ENCODE measurements around the gene SPATA3. TPM values are rescaled to one million over a fixed set of nuclear protein-coding genes. Genes with fewer than 3 reads are reported as not detected.

Gene SPATA3
- total and polyA plus RNA-seq, 2 of the 13 experiments (the other 11 are each of a cell fraction or from before 2014, with no cell fraction given) = not detected

- Histone ChIP-seq H4K20me1 (ENCODE audit: insufficient read depth, low read length) (no peaks in the 10 kb centered on the region), H3K4me3 (replicated peaks in 1 of 3; ENCODE audit: insufficient read depth in 1 of 3, low read depth in 2 of 3, low read length in 3 of 3) (no peak overlapping the region), H3K79me2 (ENCODE audit: insufficient read depth, low read length) (no peaks in the 10 kb centered on the region), H3K9me3 (ENCODE audit: low read length) (no peaks in the 10 kb centered on the region), H2AFZ (ENCODE audit: low read length) (no peak overlapping the region), H3K4me2 (ENCODE audit: low read depth, low read length) (no peak overlapping the region), H3K9ac (ENCODE audit: insufficient read depth, low read depth, low read length) (no peak overlapping the region), H3K4me1 (ENCODE audit: insufficient read depth, low read length) (peaks cover 72% of the 10 kb centered on the region), H3K36me3 (replicated peaks in 1 of 2; ENCODE audit: control insufficient read depth in 1 of 2, insufficient read depth in 2 of 2, low read length in 2 of 2) (no peaks in the 10 kb centered on the region), H3K27me3 (ENCODE audit: control insufficient read depth in 1 of 2, insufficient read depth in 2 of 2, low read length in 2 of 2) (no peaks in the 10 kb centered on the region), H3K27ac (ENCODE audit: extremely low read length, insufficient read depth, low read length) (no peak overlapping the region)
- CTCF ChIA-PET (ENCODE audit: low intra/inter-chr PET ratio, low total read pairs) = no interaction called here
- WGBS (ENCODE audit: low lambda C conversion rate) = 80% methylated on average over 3 of the region's 3 CpGs
- no TSS peak for BruUV-seq (replicated peaks)
- DNase-seq (ENCODE audit: low spot score) = no peak
- no peak for FAIRE-seq
- intact Hi-C loops (cut with micrococcal nuclease; ENCODE audit: unreplicated experiment) = no loop called here
- TF ChIP-seq ZNF572 (CRISPR knock-in tag; IDR thresholded peaks at IDR 0.05) (no peak), ZBTB10 (CRISPR knock-in tag; IDR thresholded peaks at IDR 0.05; ENCODE audit: borderline replicate concordance) (no peak), FLYWCH1 (CRISPR knock-in tag; IDR thresholded peaks at IDR 0.05) (no peak), ETS1 (CRISPR knock-in tag; IDR thresholded peaks at IDR 0.05) (no peak), ZNF704 (CRISPR knock-in tag; IDR thresholded peaks at IDR 0.05; ENCODE audit: borderline replicate concordance) (no peak), NFYB (CRISPR knock-in tag; IDR thresholded peaks at IDR 0.05) (no peak), AHR (CRISPR knock-in tag; IDR thresholded peaks at IDR 0.05) (no peak), SRSF9 (IDR thresholded peaks at IDR 0.05; ENCODE audit: borderline replicate concordance, insufficient read depth, low read depth, low read length, poor library complexity, severe bottlenecking) (no peak), ASH2L (IDR thresholded peaks at IDR 0.05; ENCODE audit: insufficient read length, low read depth, low read length) (no peak), FIP1L1 (IDR thresholded peaks at IDR 0.05; ENCODE audit: borderline replicate concordance, insufficient read depth, low read depth, low read length) (no peak), TCF7L2 (IDR thresholded peaks at IDR 0.05; ENCODE audit: low read depth, low read length) (no peak), GTF3A (CRISPR knock-in tag; conservative IDR thresholded peaks at IDR 0.05) (no peak), ZNF605 (CRISPR knock-in tag; IDR thresholded peaks at IDR 0.05) (no peak), MEIS1 (CRISPR knock-in tag; IDR thresholded peaks at IDR 0.05; ENCODE audit: borderline replicate concordance) (no peak), ZFP41 (CRISPR knock-in tag; IDR thresholded peaks at IDR 0.05; ENCODE audit: borderline replicate concordance) (no peak), ZNF709 (CRISPR knock-in tag; IDR thresholded peaks at IDR 0.05) (no peak), CBX5 (CRISPR knock-in tag; IDR thresholded peaks at IDR 0.05; ENCODE audit: borderline replicate concordance) (no peak), KLF11 (CRISPR knock-in tag; IDR thresholded peaks at IDR 0.05) (no peak), TP53 (CRISPR knock-in tag; conservative IDR thresholded peaks at IDR 0.05) (no peak)
- POLR2A ChIA-PET = interaction anchor here (5.1 kb wide), 1 partner anchor 21 kb away, joined by 66 read pairs; no protein-coding TSS in a partner anchor
- in situ Hi-C loops (cut with HindIII; ENCODE audit: extremely low pct_ligation_motif_present, low pct_unique_long_range_greater_than_20kb) = no loop called here
- ATAC-seq = no peak
Observed at GRCh38 chr2:231030725-231031124, 34.8 kb downstream of the SPATA3 start.
